ENCODE results near the gene CARD14.
"Not testable (repeated sequence)": the region's sequence is repeated elsewhere in the genome, so short reads cannot be mapped to it uniquely, and the experiment has no call there.

Gene CARD14

DNA sequence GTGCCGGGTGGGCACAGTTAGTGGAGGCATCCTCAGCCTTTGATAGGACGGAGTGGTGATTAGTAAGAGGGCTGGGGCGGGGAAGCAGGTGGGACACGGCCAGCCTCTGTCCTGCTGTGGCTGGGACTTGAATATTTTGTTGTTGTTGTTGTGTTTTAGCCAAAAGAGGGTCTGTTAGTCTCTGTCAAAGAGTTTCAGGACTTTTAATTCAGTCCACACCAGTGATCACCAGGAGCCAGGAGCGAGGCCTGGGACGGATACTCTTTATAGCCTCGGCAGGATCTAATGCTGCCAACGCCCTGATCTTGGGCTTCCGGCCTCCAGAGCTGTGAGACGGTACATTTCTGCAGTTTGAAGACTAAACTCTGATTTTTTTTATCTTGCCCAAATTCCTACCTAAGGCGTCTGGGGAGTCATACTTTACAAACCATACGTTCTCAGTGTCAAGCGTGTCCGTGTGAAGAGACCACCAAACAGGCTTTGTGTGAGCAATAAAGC is 87.9 kb downstream of the CARD14 start:
- DNase-seq, result no peak

DNA sequence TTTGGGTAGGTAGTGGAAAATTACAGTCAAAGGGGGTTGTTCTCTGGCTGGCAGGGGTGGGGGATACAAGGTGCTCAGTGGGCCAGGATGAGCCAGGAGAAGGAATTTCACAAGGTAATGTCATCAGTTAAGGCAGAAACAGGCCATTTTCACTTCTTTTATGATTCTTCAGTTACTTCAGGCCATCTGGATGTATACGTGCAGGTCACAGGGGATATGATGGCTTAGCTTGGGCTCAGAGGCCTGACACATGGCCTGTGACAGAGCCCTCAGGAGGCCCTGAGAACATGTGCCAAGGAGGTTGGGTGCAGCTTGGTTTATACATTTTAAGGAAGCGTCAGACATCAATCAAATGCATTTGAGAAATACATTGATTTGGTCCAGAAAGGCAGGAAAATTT is 88.5 kb downstream of the CARD14 start:
- not testable (repeated sequence) for DNase-seq
